Stimulated activated CD4-positive, alpha-beta T cell treated with anti-CD3 and anti-CD28 coated beads, TNF-alpha, amount 100 ng/mL, for 4 hours (primary cell): ENCODE data around the gene ADARB2.
"Not testable (repeated sequence)": the region's sequence is repeated elsewhere in the genome, so short reads cannot be mapped to it uniquely, and the experiment has no call there.

Experiments
- DNase-seq, 3 experiments: peaks; one replicate each; pipeline ENCODE4 v3.0.0-alpha.2; 2020; ENCODE audit warnings: low read depth in 3 of 3

ADARB2 gene

DNA sequence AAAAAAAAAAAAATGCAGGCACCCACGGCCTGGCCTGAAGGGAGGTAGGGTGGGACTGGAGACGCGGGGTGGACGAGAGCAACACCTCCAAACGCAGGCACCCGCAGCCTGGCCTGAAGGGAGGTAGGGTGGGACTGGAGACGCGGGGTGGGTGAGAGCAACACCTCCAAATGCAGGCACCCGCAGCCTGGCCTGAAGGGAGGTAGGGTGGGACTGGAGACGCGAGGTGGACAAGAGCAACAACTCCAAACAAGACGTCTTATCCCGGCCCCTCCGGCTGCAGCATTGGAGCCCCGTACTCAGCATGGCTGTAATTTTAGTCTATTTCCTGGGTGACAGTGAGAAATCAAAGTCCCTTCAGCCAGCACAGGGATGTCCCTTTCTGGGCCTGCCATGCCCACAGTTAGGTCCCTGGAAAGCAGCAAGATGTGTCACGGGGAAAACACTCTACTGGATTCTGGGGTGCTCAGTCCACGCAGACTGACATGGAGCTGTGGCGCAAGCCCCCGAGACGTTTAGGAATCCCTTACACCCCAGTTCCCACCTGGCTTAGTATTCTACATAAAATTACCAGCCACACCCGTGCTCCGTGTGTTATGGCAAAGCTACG is 561.3 kb downstream of the ADARB2 start:
- no peak for DNase-seq

GRCh38 chr10:1174022-1174421 is 563.3 kb downstream of the ADARB2 start:
- DNase-seq, result no peak

DNA sequence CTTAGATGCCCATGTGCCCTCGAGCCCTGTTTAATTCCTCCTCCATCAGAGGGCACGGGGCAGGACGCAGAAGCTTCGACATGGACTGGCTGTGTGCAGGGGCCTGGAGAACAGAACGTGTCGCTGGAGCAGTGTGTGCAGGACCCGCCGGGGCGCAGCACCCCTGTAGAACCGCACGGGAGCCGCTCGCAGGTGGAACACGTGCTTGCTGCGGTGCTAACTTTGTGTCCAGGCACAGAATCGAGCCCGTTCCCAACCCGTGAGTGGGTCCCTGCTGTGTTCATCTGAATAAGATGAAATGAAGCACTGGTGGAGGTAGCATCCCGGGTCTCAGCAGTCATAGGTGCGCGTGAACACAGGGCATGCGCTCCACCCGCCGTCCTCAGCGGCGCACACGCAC is 564.2 kb downstream of the ADARB2 start:
- DNase-seq, result no peak

- no peak for DNase-seq
Measured at GRCh38 chr10:1172256-1172984, 564.9 kb downstream of the ADARB2 start.

GRCh38 chr10:1171586-1171985 is 565.7 kb downstream of the ADARB2 start:
- no peak for DNase-seq

GRCh38 chr10:1171182-1171581 is 566.1 kb downstream of the ADARB2 start:
- DNase-seq, result no peak

DNA sequence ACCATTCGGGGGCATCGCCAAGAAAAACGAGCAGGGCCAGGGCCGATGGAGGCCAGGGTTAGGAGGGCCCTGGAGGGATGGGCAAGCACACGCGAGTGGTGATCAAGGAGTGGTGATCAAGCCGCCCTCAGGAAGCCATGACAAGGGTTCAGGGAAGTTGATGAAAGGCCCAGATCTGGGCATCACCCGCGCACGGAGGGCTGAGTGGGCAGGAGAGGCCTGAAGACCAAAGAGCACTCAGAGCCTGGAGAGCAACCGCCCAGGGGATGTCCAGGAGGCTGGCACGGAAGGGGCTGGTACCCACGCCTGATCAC is 566.5 kb downstream of the ADARB2 start:
- DNase-seq, result no peak

- no peak for DNase-seq
Measured at GRCh38 chr10:1169981-1170866, 567.1 kb downstream of the ADARB2 start.

DNA sequence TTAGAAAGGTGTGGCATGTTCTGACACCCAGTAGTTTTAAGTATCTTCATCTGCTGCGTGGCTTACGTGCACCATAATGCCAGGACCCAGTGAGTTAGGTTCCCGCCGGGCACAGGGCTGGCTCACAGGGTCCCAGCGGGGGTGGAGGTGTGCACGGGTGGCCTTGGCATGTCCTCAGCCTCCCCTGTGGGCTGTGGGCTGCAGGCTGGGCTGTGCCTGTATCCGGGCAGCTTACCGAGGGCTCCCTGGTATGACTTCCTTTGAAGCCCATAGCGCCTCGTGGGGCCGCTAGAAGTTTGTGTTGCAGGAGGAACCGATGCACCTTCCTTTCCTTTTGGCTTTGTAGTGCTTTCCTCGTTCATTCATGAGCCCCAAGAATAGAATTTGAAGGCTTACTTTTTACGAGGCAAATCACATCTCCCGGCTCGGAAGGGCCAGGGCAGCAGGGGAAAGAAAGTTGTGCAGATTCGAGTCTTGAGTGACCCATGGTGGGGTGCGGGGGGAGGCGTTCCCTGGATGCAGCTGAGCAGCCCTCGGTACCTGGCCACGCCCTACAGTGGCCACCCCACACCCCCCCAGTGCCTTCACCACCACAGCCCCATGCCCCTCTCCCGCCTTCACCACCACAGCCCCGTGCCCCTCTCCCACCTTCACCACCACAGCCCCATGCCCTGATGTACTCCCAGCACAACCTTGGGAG is 568.0 kb downstream of the ADARB2 start:
- no peak for DNase-seq

- DNase-seq, result no peak
Measured at GRCh38 chr10:1168763-1169162, 568.6 kb downstream of the ADARB2 start.

DNA sequence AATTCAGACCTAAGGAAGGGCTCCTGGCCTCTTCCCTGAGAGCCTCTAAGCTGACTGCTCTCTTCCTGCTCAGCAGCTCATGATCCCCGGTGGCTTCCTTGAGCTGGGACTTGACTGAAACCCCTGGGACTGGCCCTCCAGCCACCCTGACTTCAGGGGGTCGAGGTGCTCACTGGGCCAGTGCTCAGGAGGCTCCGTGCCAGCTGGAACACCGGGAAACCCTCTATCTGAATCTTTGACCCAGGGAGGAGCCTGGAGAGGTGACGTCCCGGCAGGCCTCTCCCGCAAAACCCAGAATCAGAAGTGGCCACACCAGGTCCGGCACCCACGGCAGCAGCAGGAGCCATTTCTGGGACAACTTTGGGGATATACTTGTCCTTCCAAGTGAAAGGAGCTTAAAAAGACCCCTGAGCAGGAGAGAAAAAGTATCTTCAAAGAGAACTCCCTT is 570.5 kb downstream of the ADARB2 start:
- no peak for DNase-seq

- no peak for DNase-seq
Measured at GRCh38 chr10:1166101-1166827, 571.1 kb downstream of the ADARB2 start.

DNA sequence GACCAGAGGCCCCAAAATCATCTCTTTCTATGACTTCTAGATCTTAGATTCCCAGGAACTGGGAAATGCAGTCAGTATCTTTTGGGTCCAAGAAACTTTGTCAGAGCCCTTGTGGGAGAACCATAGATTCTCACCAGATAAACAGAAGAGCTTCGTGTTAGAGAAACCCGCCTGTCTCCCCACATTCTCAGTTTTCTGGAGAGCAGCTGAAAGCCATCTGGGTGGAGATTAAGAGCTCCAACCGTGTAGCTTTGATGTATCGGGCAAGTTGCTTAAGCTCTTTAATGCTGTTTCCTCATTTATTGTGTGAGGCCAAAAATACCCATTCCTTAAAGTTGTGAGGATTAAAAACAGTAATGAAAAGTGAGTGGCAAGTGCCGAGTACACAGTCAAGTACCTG is 573.5 kb downstream of the ADARB2 start:
- DNase-seq, result no peak

DNA sequence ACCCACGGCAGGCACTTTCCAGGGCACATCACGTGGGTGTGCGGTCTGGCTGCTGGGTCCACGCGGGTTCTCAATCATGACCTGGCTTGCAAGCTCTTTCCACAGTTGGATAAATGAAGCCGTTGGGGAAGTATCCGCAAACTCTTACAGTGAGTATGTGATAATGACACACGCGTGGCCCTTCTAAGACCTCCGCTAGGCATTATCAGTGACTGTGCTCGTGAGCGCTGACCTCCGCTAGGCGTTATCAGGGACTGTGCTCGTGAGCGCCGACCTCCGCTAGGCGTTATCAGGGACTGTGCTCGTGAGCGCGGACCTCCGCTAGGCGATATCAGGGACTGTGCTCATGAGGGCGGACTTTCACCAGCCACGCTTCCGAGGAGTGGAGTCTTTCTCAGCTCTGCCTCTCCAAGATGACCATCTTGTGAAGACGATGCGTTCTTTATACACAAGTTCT is 574.1 kb downstream of the ADARB2 start:
- no peak for DNase-seq

GRCh38 chr10:1162481-1163203 is 574.7 kb downstream of the ADARB2 start:
- no peak for DNase-seq

DNA sequence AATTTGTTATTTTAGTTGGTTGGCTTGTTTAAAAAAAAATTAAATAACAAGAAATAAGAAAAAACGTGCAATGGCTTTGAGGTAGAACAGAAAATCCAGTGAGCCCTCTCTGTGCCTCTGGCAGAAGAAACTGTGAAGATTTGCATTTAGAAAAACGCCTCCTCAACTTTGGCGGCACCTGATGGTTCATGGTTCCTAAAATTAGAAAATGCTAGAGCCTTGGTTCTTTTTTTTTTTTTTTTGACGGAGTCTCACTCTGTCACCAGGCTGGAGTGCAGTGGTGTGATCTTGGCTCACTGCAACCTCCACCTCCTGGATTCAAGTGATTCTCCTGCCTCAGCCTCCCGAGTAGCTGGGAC is 576.0 kb downstream of the ADARB2 start:
- DNase-seq, result not testable (repeated sequence)

GRCh38 chr10:1160561-1161314 is 576.6 kb downstream of the ADARB2 start:
- no peak for DNase-seq

GRCh38 chr10:1159131-1160061 is 577.9 kb downstream of the ADARB2 start:
- no peak for DNase-seq

GRCh38 chr10:1158536-1158935 is 578.8 kb downstream of the ADARB2 start:
- not testable (repeated sequence) for DNase-seq
